Liver (tissue), 9 donors: ENCODE results near the gene FUBP3. TPM values are rescaled to one million over a fixed set of nuclear protein-coding genes. Genes with fewer than 3 reads are reported as not detected.

Experiments
- DNase-seq: peaks from one replicate; pipeline ENCODE4 v3.0.0-alpha.2; 2017; ENCODE audit warnings: low spot score
- H3K27ac ChIP-seq, 2 donors: one replicate each; pipeline ENCODE4 v1.7.0; 2013; ENCODE audit warnings: inconsistent platforms in 2 of 2, low read length in 2 of 2, control low read depth in 1 of 2, low read depth in 1 of 2, mild to moderate bottlenecking in 1 of 2
- H3K27me3 ChIP-seq, 4 donors: one replicate each; pipeline versions ENCODE4 v1.6.1 to v1.7.0; 2013; ENCODE audit warnings: low read length in 3 of 4, inconsistent platforms in 1 of 4, mild to moderate bottlenecking in 1 of 4, moderate library complexity in 1 of 4; ENCODE audit not compliant: control insufficient read depth in 4 of 4, insufficient read depth in 4 of 4
- H3K36me3 ChIP-seq, 4 donors: one replicate each; pipeline versions ENCODE4 v1.6.1 to v1.7.0; 2013; ENCODE audit warnings: low read length in 3 of 4, mild to moderate bottlenecking in 3 of 4, low read depth in 1 of 4, moderate library complexity in 1 of 4; ENCODE audit not compliant: control insufficient read depth in 4 of 4, insufficient read depth in 3 of 4
- H3K4me1 ChIP-seq, 4 donors: one replicate each; pipeline versions ENCODE4 v1.6.1 to v1.7.0; 2013; ENCODE audit warnings: low read length in 3 of 4, mild to moderate bottlenecking in 3 of 4, moderate library complexity in 1 of 4; ENCODE audit not compliant: control insufficient read depth in 4 of 4, insufficient read depth in 4 of 4
- H3K4me3 ChIP-seq, 3 donors: one replicate each; pipeline versions ENCODE4 v1.6.1 to v1.7.0; 2013; ENCODE audit warnings: low read length in 3 of 3, control low read depth in 1 of 3, low read depth in 1 of 3, mild to moderate bottlenecking in 1 of 3
- H3K9ac ChIP-seq, 2 donors: one replicate each; pipeline ENCODE4 v1.7.0; 2013; ENCODE audit warnings: low read length in 2 of 2, mild to moderate bottlenecking in 2 of 2, moderate library complexity in 2 of 2, control low read depth in 1 of 2, low read depth in 1 of 2
- H3K9me3 ChIP-seq, 4 donors: one replicate each; pipeline versions ENCODE4 v1.6.1 to v1.7.0; 2013; ENCODE audit warnings: low read length in 3 of 4; ENCODE audit not compliant: control insufficient read depth in 4 of 4
- EGR1 ChIP-seq, 2 donors: IDR thresholded peaks; 2 replicates each; pipeline ENCODE4 v1.6.1; 2016 to 2018; ENCODE audit warnings: antibody characterized with exemption in 2 of 2, low read depth in 2 of 2
- FOXA1 ChIP-seq: IDR thresholded peaks from 2 replicates; pipeline ENCODE4 v1.6.1; 2016; ENCODE audit warnings: antibody characterized with exemption
- GABPA ChIP-seq, 2 donors: IDR thresholded peaks in 1 of 2; conservative IDR thresholded peaks in 1 of 2; 2 replicates each; pipeline ENCODE4 v1.6.1; 2016; ENCODE audit warnings: antibody characterized with exemption in 2 of 2, mild to moderate bottlenecking in 1 of 2, moderate library complexity in 1 of 2
- HNF4A ChIP-seq, 2 donors: conservative IDR thresholded peaks; 2 replicates each; pipeline ENCODE4 v1.6.1; 2016; ENCODE audit warnings: antibody characterized with exemption in 2 of 2, mild to moderate bottlenecking in 2 of 2
- JUND ChIP-seq, 2 donors: IDR thresholded peaks; 2 replicates each; pipeline ENCODE4 v1.6.1; 2016; ENCODE audit warnings: antibody characterized with exemption in 2 of 2
- MAX ChIP-seq: IDR thresholded peaks from 2 replicates; pipeline ENCODE4 v1.6.1; 2016; ENCODE audit warnings: antibody characterized with exemption
- NR2F2 ChIP-seq: IDR thresholded peaks from 2 replicates; pipeline ENCODE4 v1.6.1; 2016; ENCODE audit warnings: antibody characterized with exemption
- RAD21 ChIP-seq, 2 donors: IDR thresholded peaks; 2 replicates each; pipeline ENCODE4 v1.6.1; 2016; ENCODE audit warnings: antibody characterized with exemption in 2 of 2, mild to moderate bottlenecking in 2 of 2
- RXRA ChIP-seq, 2 donors: IDR thresholded peaks; 2 replicates each; pipeline ENCODE4 v1.6.1; 2017 to 2018; ENCODE audit warnings: antibody characterized with exemption in 2 of 2, mild to moderate bottlenecking in 1 of 2
- SP1 ChIP-seq: IDR thresholded peaks from 2 replicates; pipeline ENCODE4 v1.6.1; 2018; ENCODE audit warnings: antibody characterized with exemption, mild to moderate bottlenecking
- TAF1 ChIP-seq: conservative IDR thresholded peaks from 2 replicates; pipeline ENCODE4 v1.6.1; 2016; ENCODE audit warnings: antibody characterized with exemption, mild to moderate bottlenecking
- YY1 ChIP-seq: IDR thresholded peaks from 2 replicates; pipeline ENCODE4 v1.6.1; 2016; ENCODE audit warnings: antibody characterized with exemption, mild to moderate bottlenecking
- ZBTB33 ChIP-seq: IDR thresholded peaks from 2 replicates; pipeline ENCODE4 v1.6.1; 2016; ENCODE audit warnings: antibody characterized with exemption
- WGBS: extraction: QIAGEN DNeasy Blood & Tissue Kit; methylation state at CpG from one replicate; pipeline ENCODE4 v1.1.7; 2013; 5-methylcytosine and 5-hydroxymethylcytosine counted together
- polyA plus RNA-seq, 2 donors: library from polyadenylated mRNA; stranded (reverse) in 1 of 2; unstranded in 1 of 2; fragments of 200-250 nt in 1 of 2; fragments of >200 nt in 1 of 2; fragmentation: Nextera tagmentation in 1 of 2; extraction: Ambion mirVana in 1 of 2; gene quantifications; one replicate each; pipeline versions ENCODE4 v1.2.1 to v1.2.3, GENCODE V29; 2013 to 2015
- total RNA-seq, 2 donors: library from RNA; depleted of rRNA; stranded (reverse); fragments of >200 nt; gene quantifications; one replicate each; pipeline ENCODE4 v1.2.3, GENCODE V29; 2014
- TF ChIP-seq, protein P1 (sequence below): fragments of 150-350 bp; IDR thresholded peaks from 2 replicates; pipeline ENCODE4 v1.5.1; 2017; ENCODE audit warnings: improper control_type of control experiment, low read depth, low read length; ENCODE audit not compliant: missing input control
- donor health status: healthy.
- donor health status: healthy.
- donor health status: healthy.
- donor health status: healthy.
- donor health status: healthy.

The FUBP3 gene
- total and polyA plus RNA-seq, 4 donors = 16.1 to 39.0 (median 24.8) TPM

DNA sequence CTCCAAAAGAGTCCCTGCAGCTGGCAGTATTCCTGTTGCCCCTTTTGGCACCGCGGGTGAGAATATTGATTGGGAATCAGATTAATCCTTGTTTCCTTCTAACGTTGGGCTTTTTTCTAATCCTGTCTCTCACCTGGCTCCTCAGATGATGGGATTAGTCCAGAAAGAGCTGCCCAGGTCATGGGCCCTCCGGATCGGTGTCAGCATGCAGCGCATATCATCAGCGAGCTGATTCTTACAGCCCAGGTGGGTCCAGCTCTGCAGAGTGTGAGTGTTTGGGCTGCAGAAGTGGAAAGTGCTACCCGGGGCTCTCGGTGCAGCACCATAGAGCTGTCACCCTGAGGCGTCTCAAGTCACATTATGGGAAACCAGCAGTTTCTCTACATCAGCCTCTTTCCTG, 44.1 kb downstream of the FUBP3 start:
- Histone ChIP-seq H3K4me1 (peaks cover 0 to 8% (median 3%) of the 10 kb centered on the region in 4 donors), H3K9ac (no peak overlapping the region), H3K4me3 (no peak overlapping the region), H3K36me3 (peaks cover 16 to 85% (median 60%) of the 10 kb centered on the region in 4 donors), H3K27ac (no peak overlapping the region), H3K9me3 (no peaks in the 10 kb centered on the region), H3K27me3 (no peaks in the 10 kb centered on the region)
- WGBS = 87% methylated on average over 10 of the region's 10 CpGs
- DNase-seq = no peak
- TF ChIP-seq, protein P1, sequence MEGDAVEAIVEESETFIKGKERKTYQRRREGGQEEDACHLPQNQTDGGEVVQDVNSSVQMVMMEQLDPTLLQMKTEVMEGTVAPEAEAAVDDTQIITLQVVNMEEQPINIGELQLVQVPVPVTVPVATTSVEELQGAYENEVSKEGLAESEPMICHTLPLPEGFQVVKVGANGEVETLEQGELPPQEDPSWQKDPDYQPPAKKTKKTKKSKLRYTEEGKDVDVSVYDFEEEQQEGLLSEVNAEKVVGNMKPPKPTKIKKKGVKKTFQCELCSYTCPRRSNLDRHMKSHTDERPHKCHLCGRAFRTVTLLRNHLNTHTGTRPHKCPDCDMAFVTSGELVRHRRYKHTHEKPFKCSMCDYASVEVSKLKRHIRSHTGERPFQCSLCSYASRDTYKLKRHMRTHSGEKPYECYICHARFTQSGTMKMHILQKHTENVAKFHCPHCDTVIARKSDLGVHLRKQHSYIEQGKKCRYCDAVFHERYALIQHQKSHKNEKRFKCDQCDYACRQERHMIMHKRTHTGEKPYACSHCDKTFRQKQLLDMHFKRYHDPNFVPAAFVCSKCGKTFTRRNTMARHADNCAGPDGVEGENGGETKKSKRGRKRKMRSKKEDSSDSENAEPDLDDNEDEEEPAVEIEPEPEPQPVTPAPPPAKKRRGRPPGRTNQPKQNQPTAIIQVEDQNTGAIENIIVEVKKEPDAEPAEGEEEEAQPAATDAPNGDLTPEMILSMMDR = no peak
- TF ChIP-seq HNF4A (conservative IDR thresholded peaks at IDR 0.05) (no peak), RXRA (IDR thresholded peaks at IDR 0.05) (no peak), RAD21 (IDR thresholded peaks at IDR 0.05) (no peak), EGR1 (IDR thresholded peaks at IDR 0.05; ENCODE audit: low read depth in 2 of 2) (no peak), TAF1 (no peak), SP1 (no peak), MAX (no peak), GABPA (IDR thresholded peaks at IDR 0.05 in 1 of 2, conservative IDR thresholded peaks at IDR 0.05 in 1 of 2) (no peak), YY1 (no peak), FOXA1 (no peak), JUND (IDR thresholded peaks at IDR 0.05) (no peak)

DNA sequence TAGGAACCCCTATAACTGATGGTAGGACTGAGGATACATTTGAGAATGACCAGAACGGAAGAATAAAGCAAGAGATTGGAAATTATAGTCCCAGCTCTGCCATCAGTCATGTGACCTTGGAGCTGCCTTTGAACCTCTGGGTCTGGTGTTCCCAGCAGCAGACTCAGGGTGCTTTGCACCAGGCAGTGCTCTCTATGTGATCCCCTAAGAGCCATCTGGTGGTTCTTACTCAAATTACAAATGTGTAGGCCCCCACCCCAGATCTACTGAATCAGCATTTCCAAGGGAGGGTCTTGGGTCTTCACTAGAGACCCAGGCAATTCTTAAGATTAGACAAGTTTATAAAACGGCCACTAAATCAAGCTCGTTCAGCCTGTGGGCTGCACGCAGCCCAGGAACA, 44.8 kb downstream of the FUBP3 start:
- H3K4me1 ChIP-seq = peaks cover 0 to 8% (median 3%) of the 10 kb centered on the region in 4 donors
- peak; percentile 24 to 58 for TF ChIP-seq RAD21 (IDR thresholded peaks at IDR 0.05)
- TF ChIP-seq ZBTB33 = no peak
- H3K36me3 ChIP-seq = peaks cover 13 to 79% (median 55%) of the 10 kb centered on the region in 4 donors
- no peaks in the 10 kb centered on the region for H3K27me3 ChIP-seq
- H3K27ac ChIP-seq = no peak overlapping the region
- H3K4me3 ChIP-seq = no peak overlapping the region
- WGBS = 94% methylated on average over 4 of the region's 4 CpGs
- no peak for DNase-seq
- H3K9me3 ChIP-seq = no peaks in the 10 kb centered on the region
- H3K9ac ChIP-seq = no peak overlapping the region

- no peaks in the 10 kb centered on the region for H3K27me3 ChIP-seq
- TF ChIP-seq NR2F2 = no peak
- peak in 1 of 2 donors; percentile 24 for TF ChIP-seq HNF4A (conservative IDR thresholded peaks at IDR 0.05)
- peak; percentile 29 for TF ChIP-seq SP1
- TF ChIP-seq RAD21 (IDR thresholded peaks at IDR 0.05) = peak; percentile 72 to 86
- TF ChIP-seq GABPA (IDR thresholded peaks at IDR 0.05 in 1 of 2, conservative IDR thresholded peaks at IDR 0.05 in 1 of 2) = no peak
- TF ChIP-seq RXRA (IDR thresholded peaks at IDR 0.05) = peak in 1 of 2 donors; percentile 47
- TF ChIP-seq, protein P1 = peak; percentile 38
- H3K9me3 ChIP-seq = no peaks in the 10 kb centered on the region
- no peak overlapping the region for H3K4me3 ChIP-seq
- 64% methylated on average over 21 of the region's 21 CpGs for WGBS
- no peak overlapping the region for H3K27ac ChIP-seq
- no peak overlapping the region for H3K9ac ChIP-seq
- H3K4me1 ChIP-seq = peaks cover 0 to 8% (median 3%) of the 10 kb centered on the region in 4 donors
- no peak for DNase-seq
- peaks cover 18 to 78% (median 47%) of the 10 kb centered on the region in 4 donors for H3K36me3 ChIP-seq
Observed at GRCh38 chr9:130626249-130626996, 47.0 kb downstream of the FUBP3 start.
